DND-41 (cell line): Measurements from ENCODE around the gene TUBA4A.

Source experiments
- ATAC-seq: fragments of 200-7000 bp; cut with Tn5 transposase; 3 replicates; pipeline ENCODE4 v1.9.1; 2021; ENCODE audit warnings: low read depth; ENCODE audit not compliant: insufficient read depth
- DNase-seq: peaks from one replicate; pipeline ENCODE4 v3.0.0-alpha.2; 2020
- H2AFZ ChIP-seq: 2 replicates; pipeline ENCODE4 v1.6.0; 2012; ENCODE audit warnings: low read depth, low read length
- H3K27ac ChIP-seq: 2 replicates; pipeline ENCODE4 v1.5.1; 2012; ENCODE audit warnings: low read length, inconsistent platforms
- H3K27me3 ChIP-seq: fragments of 200-600 bp; sonication (generic); 2 replicates; pipeline ENCODE4 v1.6.0; 2012; ENCODE audit warnings: low read length, mild to moderate bottlenecking, inconsistent platforms; ENCODE audit not compliant: insufficient read depth, poor library complexity
- H3K36me3 ChIP-seq: 2 replicates; pipeline ENCODE4 v1.5.1; 2012; ENCODE audit warnings: low read length, inconsistent platforms; ENCODE audit not compliant: insufficient read depth
- H3K4me1 ChIP-seq: 2 replicates; pipeline ENCODE4 v1.5.1; 2012; ENCODE audit warnings: mild to moderate bottlenecking, low read length; ENCODE audit not compliant: insufficient read depth
- H3K4me2 ChIP-seq: 2 replicates; pipeline ENCODE4 v1.6.0; 2012; ENCODE audit warnings: mild to moderate bottlenecking, moderate library complexity, low read length, inconsistent platforms; ENCODE audit not compliant: insufficient read depth
- H3K4me3 ChIP-seq, 2 experiments: fragments of 200-600 bp in 1 of 2; shearing (Covaris generic) in 1 of 2; 2 replicates each; pipeline ENCODE4 v1.5.1; 2012 to 2016; ENCODE audit warnings: inconsistent platforms in 2 of 2, low read length in 2 of 2, mild to moderate bottlenecking in 2 of 2, low read depth in 1 of 2, moderate library complexity in 1 of 2
- H3K79me2 ChIP-seq: 2 replicates; pipeline ENCODE4 v1.6.0; 2012; ENCODE audit warnings: low read length, inconsistent platforms; ENCODE audit not compliant: insufficient read depth
- H3K9ac ChIP-seq: 2 replicates; pipeline ENCODE4 v1.6.0; 2012; ENCODE audit warnings: low read depth, mild to moderate bottlenecking, inconsistent platforms, low read length, moderate library complexity
- H3K9me3 ChIP-seq: 2 replicates; pipeline ENCODE4 v1.5.1; 2012; ENCODE audit warnings: low read length, moderate library complexity, mild to moderate bottlenecking, inconsistent platforms; ENCODE audit not compliant: insufficient read depth, severe bottlenecking
- H4K20me1 ChIP-seq: 2 replicates; pipeline ENCODE4 v1.6.0; 2012; ENCODE audit warnings: low read length; ENCODE audit not compliant: insufficient read depth
- CTCF ChIP-seq: IDR thresholded peaks from 2 replicates; pipeline ENCODE4 v1.5.1; 2012; ENCODE audit warnings: borderline replicate concordance, low read length, moderate library complexity, mild to moderate bottlenecking; ENCODE audit not compliant: poor library complexity, severe bottlenecking; ENCODE audit errors: extremely low read depth
- EZH2 ChIP-seq: IDR thresholded peaks from 3 replicates; pipeline ENCODE4 v1.6.1; 2012; ENCODE audit warnings: borderline replicate concordance, low read depth, mild to moderate bottlenecking, moderate library complexity, low read length, inconsistent platforms; ENCODE audit not compliant: severe bottlenecking

TUBA4A gene

GRCh38 chr2:219290381-219291171, 36.9 kb upstream of the TUBA4A start:
- Histone ChIP-seq H3K4me1 (peaks cover 16% of the 10 kb centered on the region), H3K9me3 (no peaks in the 10 kb centered on the region), H3K4me3 (no peak overlapping the region), H4K20me1 (no peaks in the 10 kb centered on the region; the same call in 1 of the 2 replicates), H3K27me3 (peaks cover 5% of the 10 kb centered on the region), H3K9ac (no peak overlapping the region), H3K79me2 (no peaks in the 10 kb centered on the region), H3K36me3 (no peaks in the 10 kb centered on the region), H3K27ac (no peak overlapping the region), H2AFZ (no peak overlapping the region), H3K4me2 (no peak overlapping the region)
- ATAC-seq (no peak), DNase-seq (no peak)
- TF ChIP-seq EZH2 (no peak), CTCF (no peak)

- H3K27ac ChIP-seq: no peak overlapping the region
- no peaks in the 10 kb centered on the region; the same call in 1 of the 2 replicates for H4K20me1 ChIP-seq
- no peak overlapping the region for H3K4me2 ChIP-seq
- peaks cover 9% of the 10 kb centered on the region for H3K4me1 ChIP-seq
- 0 out of 2 replicates have a peak, but pooled peaks cover 3% of the 10 kb centered on the region for H3K36me3 ChIP-seq
- peaks cover 5% of the 10 kb centered on the region for H3K27me3 ChIP-seq
- no peaks in the 10 kb centered on the region for H3K9me3 ChIP-seq
- no peak for ATAC-seq
- no peak for DNase-seq
- H2AFZ ChIP-seq: no peak overlapping the region
- no peaks in the 10 kb centered on the region for H3K79me2 ChIP-seq
- TF ChIP-seq EZH2 (no peak), CTCF (no peak)
- no peak overlapping the region for H3K4me3 ChIP-seq
- H3K9ac ChIP-seq: no peak overlapping the region
These were observed 36.0 kb upstream of the TUBA4A start for GRCh38 chr2:219289537-219290361.

- Histone ChIP-seq H3K36me3 (0 out of 2 replicates have a peak, but pooled peaks cover 6% of the 10 kb centered on the region), H4K20me1 (no peaks in the 10 kb centered on the region; the same call in 1 of the 2 replicates), H3K4me2 (no peak overlapping the region), H3K79me2 (no peaks in the 10 kb centered on the region), H3K4me1 (peaks cover 3% of the 10 kb centered on the region), H2AFZ (no peak overlapping the region), H3K4me3 (no peak overlapping the region), H3K9ac (no peak overlapping the region), H3K27me3 (peaks cover 5% of the 10 kb centered on the region), H3K9me3 (no peaks in the 10 kb centered on the region), H3K27ac (no peak overlapping the region)
- DNase-seq (no peak), ATAC-seq (no peak)
- TF ChIP-seq CTCF (no peak), EZH2 (no peak)
These were observed 35.4 kb upstream of the TUBA4A start for GRCh38 chr2:219289195-219289536.
